IPS-NIHi11 (cell line): ENCODE results near the gene KCTD7.
"Not testable (repeated sequence)": the region's sequence is repeated elsewhere in the genome, so short reads cannot be mapped to it uniquely, and the experiment has no call there.

ENCODE experiments used
- DNase-seq: peaks from one replicate; pipeline ENCODE4 v3.0.0; 2012; ENCODE audit warnings: mixed read lengths, low spot score

The KCTD7 gene

DNA sequence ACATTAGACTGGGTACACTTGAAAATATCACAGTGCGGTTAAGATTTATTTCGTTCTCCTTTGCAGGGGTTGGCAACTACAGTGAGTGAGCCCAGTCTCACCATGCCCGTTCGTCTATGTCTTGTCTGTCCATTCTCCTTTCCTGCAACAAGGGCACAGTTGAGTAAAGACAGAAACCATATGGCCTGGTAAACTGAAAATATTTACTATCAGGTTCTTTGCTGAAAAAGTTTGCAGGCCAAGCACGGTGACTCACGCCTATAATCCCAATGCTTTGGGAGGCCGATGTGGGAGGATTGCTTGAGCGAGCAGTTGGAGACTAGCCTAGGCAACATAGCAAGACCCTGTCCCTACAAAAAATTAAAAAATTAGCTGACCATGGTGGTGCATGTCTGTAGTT is 11.4 kb upstream of the KCTD7 start:
- DNase-seq, result no peak

DNA sequence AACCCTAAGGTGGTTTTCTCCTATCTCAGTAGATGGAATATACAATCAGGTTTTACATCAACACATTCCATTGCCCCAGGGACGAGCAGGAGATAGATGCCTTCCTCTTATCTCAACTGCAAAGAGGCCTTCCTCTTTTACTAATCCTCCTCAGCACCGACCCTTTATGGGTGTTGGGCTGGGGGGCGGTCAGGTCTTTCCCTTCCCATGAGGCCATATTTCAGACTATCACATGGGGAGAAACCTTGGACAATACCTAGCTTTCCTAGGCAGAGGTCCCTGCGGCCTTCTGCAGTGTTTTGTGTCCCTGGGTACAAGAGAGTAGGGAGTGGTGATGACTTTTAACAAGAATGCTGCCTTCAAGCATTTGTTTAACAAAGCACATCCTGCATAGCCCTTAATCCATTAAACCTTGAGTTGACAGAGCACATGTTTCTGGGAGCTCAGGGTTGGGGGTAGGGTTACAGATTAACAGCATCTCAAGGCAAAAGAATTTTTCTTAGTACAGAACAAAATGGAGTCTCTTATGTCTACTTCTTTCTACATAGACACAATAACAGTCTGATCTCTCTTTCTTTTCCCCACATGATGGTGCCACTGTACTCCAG is 9.2 kb upstream of the KCTD7 start:
- peak; percentile 14 for DNase-seq

GRCh38 chr7:66626331-66626934 is 2.2 kb upstream of the KCTD7 start:
- no peak for DNase-seq

- DNase-seq, result no peak
Measured at GRCh38 chr7:66627151-66627681, 1.5 kb upstream of the KCTD7 start.

- DNase-seq, result no peak
Measured at GRCh38 chr7:66627881-66628360, 760 bp upstream of the KCTD7 start.

GRCh38 chr7:66629222-66630062 is 761 bp downstream of the KCTD7 start:
- peak; percentile 88 for DNase-seq

- DNase-seq, result no peak
Measured at GRCh38 chr7:66630531-66630930, 1.9 kb downstream of the KCTD7 start.

DNA sequence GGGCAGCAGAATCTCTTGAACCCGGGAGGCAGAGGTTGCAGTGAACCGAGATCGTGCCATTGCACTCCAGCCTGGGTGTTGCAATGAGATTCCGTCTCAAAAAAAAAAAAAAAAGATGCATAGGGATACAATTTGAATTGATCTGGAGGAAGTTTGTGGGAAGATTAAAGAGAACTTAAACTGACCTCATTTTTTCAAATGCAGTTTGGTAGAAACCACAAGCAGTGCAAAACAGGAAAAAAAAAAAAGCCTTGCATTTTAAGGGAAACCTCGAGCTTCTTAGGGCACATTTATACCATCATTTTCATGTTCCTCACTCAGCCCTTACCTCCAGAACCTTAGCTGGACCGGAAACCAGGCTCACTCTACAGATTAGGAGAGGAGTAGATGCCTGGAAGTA is 2.8 kb downstream of the KCTD7 start:
- no peak for DNase-seq

DNA sequence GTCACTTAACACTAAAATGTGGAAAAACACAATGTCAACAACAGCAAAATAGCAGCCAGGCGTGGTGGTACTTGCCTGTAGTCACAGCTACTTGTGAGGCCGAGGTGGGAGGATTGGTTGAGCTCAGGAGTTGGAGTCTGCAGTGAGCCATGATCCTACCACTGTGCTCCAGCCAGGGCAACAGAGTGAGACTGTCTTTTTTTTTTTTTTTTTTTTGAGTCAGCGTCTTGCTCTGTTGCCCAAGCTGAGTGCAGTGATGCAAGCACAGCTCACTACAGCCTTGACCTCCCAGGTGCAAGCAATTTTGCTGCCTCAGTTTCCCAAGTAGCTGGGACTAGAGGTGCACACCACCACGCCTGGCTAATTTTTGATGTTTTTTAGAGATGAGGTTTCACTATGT is 6.1 kb downstream of the KCTD7 start:
- no peak for DNase-seq

- DNase-seq, result not testable (repeated sequence)
Measured at GRCh38 chr7:66635322-66635981, 6.8 kb downstream of the KCTD7 start.

DNA sequence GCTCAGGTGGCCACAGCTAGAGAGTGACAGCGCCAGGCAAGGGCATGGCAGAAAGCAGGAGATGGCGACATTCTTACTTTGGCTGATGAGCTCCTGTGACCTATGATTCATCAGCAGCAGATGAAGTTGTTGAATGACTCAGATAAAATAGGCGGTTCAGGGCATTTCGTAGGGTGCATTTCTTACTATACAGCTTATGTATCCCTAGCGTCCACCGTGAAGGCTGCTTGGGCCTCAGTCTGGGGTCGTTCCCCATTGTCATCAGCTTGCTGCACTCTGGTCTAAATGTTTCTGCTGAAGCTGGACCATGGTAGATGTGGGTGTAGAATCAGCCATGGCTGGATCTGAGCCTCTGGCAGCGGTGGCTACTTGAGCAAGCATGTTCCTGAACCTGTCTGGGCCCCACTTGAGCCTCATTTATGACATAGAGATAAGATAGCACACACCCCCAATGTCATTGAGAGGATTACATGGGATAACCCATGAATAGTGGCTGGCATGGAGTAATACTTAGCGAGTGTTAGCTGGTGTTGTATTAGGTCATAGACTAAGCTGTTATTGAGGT is 7.4 kb downstream of the KCTD7 start:
- DNase-seq, result not testable (repeated sequence)

DNA sequence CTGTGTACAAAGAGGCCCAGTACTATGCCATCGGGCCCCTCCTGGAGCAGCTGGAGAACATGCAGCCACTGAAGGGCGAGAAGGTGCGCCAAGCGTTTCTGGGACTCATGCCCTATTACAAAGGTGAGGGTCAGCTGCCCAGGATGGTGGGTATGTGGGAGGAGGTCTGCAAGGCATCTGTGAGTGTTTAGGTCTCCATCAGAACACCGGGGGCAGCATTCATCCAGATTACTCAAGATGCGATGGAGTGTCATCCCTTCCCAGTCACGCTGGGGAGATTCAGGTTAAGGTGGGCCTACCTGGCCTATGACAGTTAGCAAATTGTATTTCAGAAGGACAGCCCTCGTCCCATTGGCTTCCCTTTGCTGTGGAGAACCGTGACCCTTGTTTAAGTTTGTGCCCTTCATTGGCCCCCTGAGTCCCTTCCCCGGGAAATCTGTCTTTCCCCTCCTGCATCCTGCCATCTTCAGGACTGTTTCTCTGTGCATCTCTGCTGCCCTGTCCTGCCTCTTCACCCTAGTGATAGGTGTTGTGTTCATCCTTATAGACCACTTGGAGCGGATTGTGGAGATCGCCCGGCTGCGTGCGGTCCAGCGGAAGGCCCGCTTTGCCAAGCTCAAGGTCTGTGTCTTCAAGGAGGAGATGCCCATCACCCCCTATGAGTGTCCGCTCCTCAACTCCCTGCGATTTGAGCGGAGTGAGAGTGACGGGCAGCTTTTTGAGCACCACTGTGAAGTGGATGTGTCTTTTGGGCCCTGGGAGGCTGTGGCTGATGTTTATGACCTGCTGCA is 9.8 kb downstream of the KCTD7 start:
- DNase-seq, result peak; percentile 24

GRCh38 chr7:66639773-66640172 is 11.1 kb downstream of the KCTD7 start:
- no peak for DNase-seq

DNA sequence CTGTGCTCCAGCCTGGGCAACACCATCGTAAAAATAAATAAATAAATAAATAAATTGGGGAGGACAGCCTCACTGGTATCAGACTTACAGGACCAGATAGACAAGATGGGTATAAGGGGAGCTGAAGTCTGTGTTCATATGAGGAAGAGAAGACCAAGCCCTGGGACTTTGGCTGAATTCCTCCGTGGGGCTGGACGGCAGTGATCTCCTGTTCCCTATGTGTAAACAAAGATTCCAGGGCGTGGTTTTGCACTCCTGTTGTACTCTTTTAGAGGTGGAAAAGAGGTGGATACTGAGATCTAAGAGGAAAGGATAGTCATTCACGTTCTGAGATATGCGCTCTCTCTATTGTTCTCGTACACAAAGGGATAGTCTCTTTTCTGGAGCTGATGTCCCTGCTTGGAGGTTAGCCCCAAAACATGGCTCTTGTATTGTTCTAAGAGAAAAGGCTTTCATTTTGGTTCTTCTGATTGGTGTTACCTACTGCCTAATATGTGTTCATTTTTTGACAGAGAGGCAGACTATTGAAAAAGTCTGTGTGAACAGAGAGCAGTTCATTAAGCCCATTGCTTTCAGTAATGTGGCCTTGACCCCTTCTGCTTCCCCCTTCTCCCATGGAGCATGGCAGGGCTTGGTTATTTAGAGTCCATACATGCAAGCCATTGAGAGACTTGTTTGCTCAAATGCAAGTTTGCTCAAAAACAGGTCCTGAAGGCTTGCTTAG is 12.3 kb downstream of the KCTD7 start:
- no peak for DNase-seq

DNA sequence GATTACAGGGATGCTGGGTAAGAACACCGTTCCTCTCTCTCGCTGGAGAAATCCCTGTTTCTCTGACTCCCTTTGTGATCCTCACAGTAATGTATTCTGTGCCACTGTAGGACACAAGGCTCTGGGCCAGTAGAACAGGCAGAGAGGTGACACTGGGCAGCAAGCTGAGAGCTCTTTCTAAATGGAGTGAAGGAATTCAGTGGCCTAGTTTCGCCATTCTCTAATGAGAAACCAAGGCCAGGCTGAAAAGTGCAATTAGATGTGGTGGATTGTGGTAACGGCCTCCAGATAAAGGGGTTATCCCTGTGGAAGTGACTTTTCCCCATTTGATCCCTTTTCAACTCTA is 12.8 kb downstream of the KCTD7 start:
- DNase-seq, result no peak

DNA sequence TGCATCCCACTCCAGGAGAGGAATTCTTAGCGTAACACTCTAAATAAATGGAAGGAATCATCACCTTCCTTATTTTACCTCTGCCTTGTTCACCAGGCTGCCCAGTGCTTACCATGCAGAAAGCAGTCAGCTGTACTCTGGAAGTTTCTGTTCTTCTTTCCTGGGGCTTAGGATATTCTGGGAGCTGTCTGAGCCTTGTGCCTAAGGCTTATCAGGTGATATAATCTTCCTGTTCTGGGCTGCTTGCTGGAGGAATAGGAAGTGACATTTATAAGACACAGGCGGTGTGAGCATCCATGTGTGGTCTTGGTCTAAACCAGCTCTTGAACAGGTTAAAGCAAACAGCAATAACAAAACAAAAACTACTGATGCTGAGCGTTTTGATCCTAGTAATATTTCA is 13.5 kb downstream of the KCTD7 start:
- no peak for DNase-seq

DNA sequence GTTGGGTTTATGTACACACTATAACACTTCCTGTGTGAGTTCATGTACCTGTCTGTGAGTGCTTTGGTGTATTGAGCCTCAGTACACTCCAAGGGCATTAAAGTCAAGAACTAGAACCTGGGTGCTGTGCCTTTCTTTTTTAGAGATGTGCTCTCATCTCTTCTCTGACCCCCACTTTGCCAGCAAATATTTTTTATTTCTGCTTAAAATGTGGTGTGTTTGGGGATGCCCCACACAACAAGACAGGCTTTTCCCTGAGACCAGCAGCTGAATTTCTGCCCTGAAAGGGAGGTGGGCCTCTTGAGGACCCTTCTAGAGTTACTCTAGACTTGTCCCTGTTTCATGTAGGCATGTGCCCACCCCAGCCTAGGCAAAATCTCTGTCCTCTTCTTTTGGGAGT is 14.3 kb downstream of the KCTD7 start:
- no peak for DNase-seq

GRCh38 chr7:66643395-66643794 is 14.7 kb downstream of the KCTD7 start:
- DNase-seq, result no peak

DNA sequence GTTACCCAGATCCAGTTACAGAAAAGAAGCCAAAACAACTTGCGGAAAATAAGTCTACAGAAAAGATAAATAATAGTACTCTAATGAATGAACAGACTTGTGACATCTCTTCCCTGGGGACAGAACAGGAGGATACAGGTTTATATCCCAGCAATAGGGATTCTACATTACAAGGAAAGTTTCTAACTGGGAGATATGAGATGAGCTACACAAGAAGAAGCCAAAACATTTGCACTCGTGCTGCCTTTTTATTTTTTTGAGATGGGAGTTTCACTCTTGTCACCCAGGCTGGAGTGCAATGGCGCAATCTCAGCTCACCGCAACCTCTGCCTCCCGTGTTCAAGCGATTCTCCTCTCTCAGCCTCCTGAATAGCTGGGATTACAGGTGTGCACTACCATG is 22.3 kb downstream of the KCTD7 start:
- not testable (repeated sequence) for DNase-seq

DNA sequence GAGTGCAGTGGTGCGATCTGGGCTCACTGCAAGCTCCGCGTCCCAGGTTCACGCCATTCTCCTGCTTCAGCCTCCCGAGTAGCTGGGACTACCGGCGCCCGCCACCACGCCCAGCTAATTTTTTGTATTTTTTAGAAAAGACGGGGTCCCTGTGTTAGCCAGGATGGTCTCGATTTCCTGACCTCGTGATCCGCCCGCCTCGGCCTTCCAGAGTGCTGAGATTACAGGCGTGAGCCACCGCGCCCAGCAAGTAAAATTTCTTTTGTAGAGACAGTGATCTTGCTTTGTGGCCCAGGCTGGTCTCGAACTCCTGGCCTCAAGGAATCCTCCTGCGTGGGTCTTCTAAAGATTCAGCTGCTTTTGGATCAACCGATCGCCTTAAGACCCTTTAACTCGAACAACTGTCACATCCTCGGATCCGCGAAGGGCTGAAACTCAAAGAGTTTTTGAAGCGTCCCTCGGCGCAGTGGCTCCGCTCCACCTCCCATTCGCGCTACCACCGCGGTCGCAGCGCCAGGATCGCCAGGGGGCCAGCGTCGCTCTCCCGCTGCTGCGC is 25.1 kb downstream of the KCTD7 start:
- DNase-seq, result not testable (repeated sequence)
